Breast epithelium (tissue), 4 donors: ENCODE data around the gene ZNF367. TPM values are rescaled to one million over a fixed set of nuclear protein-coding genes. Genes with fewer than 3 reads are reported as not detected.

Experiments used
- DNase-seq, 2 donors: peaks; one replicate each; pipeline ENCODE4 v3.0.0-alpha.2; 2019; ENCODE audit warnings: low spot score in 2 of 2
- H3K27ac ChIP-seq, 2 donors: fragments of 200-600 bp; sonication (generic) in 1 of 2; one replicate each; pipeline ENCODE4 v1.5.1; 2016 to 2019; ENCODE audit warnings: mild to moderate bottlenecking in 1 of 2
- H3K27me3 ChIP-seq, 2 donors: fragments of 200-600 bp; sonication (generic) in 1 of 2; one replicate each; pipeline versions ENCODE4 v1.5.1 to v1.6.0; 2017 to 2019; ENCODE audit warnings: control low read depth in 1 of 2, mild to moderate bottlenecking in 1 of 2
- H3K36me3 ChIP-seq: fragments of 200-600 bp; one replicate; pipeline ENCODE4 v1.5.1; 2019
- H3K4me1 ChIP-seq, 2 donors: fragments of 200-600 bp; sonication (generic); one replicate each; pipeline ENCODE4 v1.5.1; 2016 to 2019; ENCODE audit warnings: control low read depth in 1 of 2
- H3K4me3 ChIP-seq, 3 donors: fragments of 200-600 bp; sonication (generic); 1 replicate in 2 of 3; 2 replicates in 1 of 3; pipeline ENCODE4 v1.5.1; 2016 to 2019; ENCODE audit warnings: mild to moderate bottlenecking in 3 of 3, moderate library complexity in 2 of 3
- H3K9me3 ChIP-seq, 2 donors: fragments of 200-600 bp; sonication (generic) in 1 of 2; one replicate each; pipeline ENCODE4 v1.5.1; 2016 to 2019; ENCODE audit warnings: control low read depth in 1 of 2
- POLR2A ChIP-seq: fragments of 450-650 bp; IDR thresholded peaks from one replicate; pipeline ENCODE4 v1.6.1; 2016; ENCODE audit warnings: antibody characterized with exemption, mild to moderate bottlenecking, moderate library complexity
- POLR2AphosphoS5 ChIP-seq, 3 donors: sonication (generic); formaldehyde crosslinking; IDR thresholded peaks; one replicate each; pipeline ENCODE4 v1.6.1; 2017; ENCODE audit warnings: antibody characterized with exemption in 3 of 3
- intact Hi-C: fragments of 100-400 bp; cut with DNase I; formaldehyde crosslinking; loops from one replicate; pipeline ENCODE4 v1.15.1; 2023; ENCODE audit warnings: low total_unique reads
- total RNA-seq, 3 donors: library from RNA; depleted of rRNA; stranded (reverse); fragments of >200 nt; gene quantifications; one replicate each; pipeline ENCODE4 v1.1.0, GENCODE V29; 2016
- TF ChIP-seq, protein P1 (sequence below), 3 donors: fragments of 450-650 bp; IDR thresholded peaks; one replicate each; pipeline ENCODE4 v1.5.1; 2016 to 2017; ENCODE audit warnings: antibody characterized with exemption in 3 of 3, mild to moderate bottlenecking in 3 of 3, moderate library complexity in 3 of 3

ZNF367 gene
- total RNA-seq, 3 donors from 2014 or later: 0.98 to 1.8 (median 1.2) TPM

DNA sequence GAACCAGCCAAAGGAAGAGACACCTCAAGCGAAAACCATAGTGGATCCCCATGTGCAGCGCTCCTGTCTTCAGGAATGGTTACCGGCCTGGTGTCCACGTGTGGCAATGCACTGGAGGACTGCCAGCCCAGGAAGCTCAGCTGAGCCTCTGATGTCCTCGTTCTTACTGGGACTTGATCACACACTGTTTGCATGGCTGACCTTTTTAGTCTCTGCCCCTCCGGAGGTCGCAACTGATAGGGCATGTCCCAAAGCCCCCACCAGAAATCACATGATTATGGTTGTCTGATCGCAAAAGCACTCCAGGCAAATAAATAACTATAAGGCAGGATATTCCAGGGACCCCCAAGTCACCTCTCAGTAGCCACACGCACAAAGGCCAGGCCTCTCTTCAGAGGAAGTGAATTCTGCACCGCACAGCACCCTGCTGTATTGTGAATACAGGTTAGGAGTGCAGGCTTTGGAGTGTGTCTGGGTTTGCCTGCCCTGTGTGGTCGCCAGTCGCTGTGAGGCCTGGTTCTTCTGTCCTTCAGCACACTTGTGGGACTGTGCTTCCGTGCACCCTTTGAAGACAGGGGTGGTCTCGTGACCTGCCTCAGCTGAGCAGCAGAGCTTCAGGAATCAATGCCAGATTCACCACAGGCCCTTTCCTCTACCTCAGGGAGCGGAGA lies 18.4 kb upstream of the ZNF367 start:
- intact Hi-C loops: no loop called here
- Histone ChIP-seq H3K27me3 (no peaks in the 10 kb centered on the region), H3K4me3 (no peak overlapping the region), H3K4me1 (no peaks in the 10 kb centered on the region), H3K36me3 (no peaks in the 10 kb centered on the region), H3K27ac (no peak overlapping the region), H3K9me3 (no peaks in the 10 kb centered on the region)
- TF ChIP-seq, protein P1, sequence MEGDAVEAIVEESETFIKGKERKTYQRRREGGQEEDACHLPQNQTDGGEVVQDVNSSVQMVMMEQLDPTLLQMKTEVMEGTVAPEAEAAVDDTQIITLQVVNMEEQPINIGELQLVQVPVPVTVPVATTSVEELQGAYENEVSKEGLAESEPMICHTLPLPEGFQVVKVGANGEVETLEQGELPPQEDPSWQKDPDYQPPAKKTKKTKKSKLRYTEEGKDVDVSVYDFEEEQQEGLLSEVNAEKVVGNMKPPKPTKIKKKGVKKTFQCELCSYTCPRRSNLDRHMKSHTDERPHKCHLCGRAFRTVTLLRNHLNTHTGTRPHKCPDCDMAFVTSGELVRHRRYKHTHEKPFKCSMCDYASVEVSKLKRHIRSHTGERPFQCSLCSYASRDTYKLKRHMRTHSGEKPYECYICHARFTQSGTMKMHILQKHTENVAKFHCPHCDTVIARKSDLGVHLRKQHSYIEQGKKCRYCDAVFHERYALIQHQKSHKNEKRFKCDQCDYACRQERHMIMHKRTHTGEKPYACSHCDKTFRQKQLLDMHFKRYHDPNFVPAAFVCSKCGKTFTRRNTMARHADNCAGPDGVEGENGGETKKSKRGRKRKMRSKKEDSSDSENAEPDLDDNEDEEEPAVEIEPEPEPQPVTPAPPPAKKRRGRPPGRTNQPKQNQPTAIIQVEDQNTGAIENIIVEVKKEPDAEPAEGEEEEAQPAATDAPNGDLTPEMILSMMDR (IDR thresholded peaks at IDR 0.05): no peak
- TF ChIP-seq POLR2A (no peak), POLR2AphosphoS5 (IDR thresholded peaks at IDR 0.05) (no peak)
- no peak for DNase-seq

DNA sequence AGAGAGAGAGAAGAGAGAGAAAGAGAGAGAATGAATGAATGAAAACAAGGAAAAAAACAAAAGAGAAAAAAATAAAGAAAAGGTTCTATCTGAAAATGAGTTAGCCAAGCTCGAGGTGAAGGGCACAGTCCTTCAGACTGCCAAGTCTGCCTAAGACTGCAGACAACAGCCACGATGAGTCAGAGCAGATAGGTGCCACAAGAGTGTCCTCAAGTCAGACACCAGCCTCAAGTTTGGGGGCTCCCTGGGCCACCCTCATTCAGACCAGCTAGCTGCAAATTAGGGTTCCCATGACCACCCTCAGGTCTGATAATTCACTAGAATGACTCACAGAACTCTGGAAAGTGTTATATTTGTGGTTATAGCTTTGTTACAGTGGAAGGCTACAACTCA lies 17.9 kb upstream of the ZNF367 start:
- H3K27me3 ChIP-seq: no peaks in the 10 kb centered on the region
- no peak overlapping the region for H3K27ac ChIP-seq
- H3K9me3 ChIP-seq: no peaks in the 10 kb centered on the region
- TF ChIP-seq, protein P1 (IDR thresholded peaks at IDR 0.05): no peak
- no peak for TF ChIP-seq POLR2AphosphoS5 (IDR thresholded peaks at IDR 0.05)
- TF ChIP-seq POLR2A: no peak
- no peaks in the 10 kb centered on the region for H3K4me1 ChIP-seq
- no peak overlapping the region for H3K4me3 ChIP-seq
- H3K36me3 ChIP-seq: no peaks in the 10 kb centered on the region
- intact Hi-C loops: no loop called here
- DNase-seq: no peak

DNA sequence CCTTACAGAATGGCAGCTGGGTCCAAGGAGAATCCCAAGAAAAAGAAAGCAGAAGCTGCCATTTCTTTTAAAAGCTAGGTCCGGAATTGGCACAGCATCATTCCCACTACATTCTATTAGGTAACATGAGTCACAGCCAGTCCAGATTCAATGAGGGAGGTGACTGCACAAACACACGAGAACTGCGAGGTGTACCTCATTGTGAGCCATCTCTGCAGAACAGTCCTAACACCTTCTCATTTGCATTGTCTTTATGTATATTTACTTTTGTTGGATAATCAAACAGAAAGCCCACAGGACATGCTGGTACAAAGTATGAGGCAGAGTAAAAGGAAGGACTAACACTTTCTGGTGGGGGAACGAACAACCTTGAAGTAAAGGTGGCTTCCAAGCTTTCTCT lies 17.2 kb upstream of the ZNF367 start:
- DNase-seq: no peak
- Histone ChIP-seq H3K27me3 (no peaks in the 10 kb centered on the region), H3K36me3 (no peaks in the 10 kb centered on the region), H3K4me3 (no peak overlapping the region), H3K4me1 (no peaks in the 10 kb centered on the region), H3K9me3 (no peaks in the 10 kb centered on the region), H3K27ac (no peak overlapping the region)
- intact Hi-C loops: no loop called here
- TF ChIP-seq, protein P1 (IDR thresholded peaks at IDR 0.05): no peak
- TF ChIP-seq POLR2A (no peak), POLR2AphosphoS5 (IDR thresholded peaks at IDR 0.05) (no peak)

DNA sequence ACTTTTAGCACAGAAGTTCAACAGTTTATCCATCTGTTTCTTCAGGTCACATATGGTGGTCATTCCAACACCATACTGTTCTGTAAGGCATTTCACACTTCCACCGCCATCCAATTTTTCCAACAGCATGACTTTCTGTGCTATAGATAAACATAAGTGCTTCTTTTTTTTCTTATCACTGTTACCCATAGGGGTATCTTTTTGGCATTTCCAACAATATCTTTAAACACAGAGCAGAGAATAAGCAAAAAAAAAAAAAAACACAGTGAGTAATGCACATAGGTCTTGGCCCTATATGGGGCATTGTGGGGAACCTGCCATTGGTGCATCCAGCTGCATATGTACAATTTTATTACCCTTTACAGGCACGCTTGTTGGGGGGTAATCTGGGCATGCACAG lies 12.2 kb upstream of the ZNF367 start:
- no peak overlapping the region for H3K4me3 ChIP-seq
- intact Hi-C loops: no loop called here
- no peaks in the 10 kb centered on the region for H3K4me1 ChIP-seq
- no peak for TF ChIP-seq POLR2AphosphoS5 (IDR thresholded peaks at IDR 0.05)
- TF ChIP-seq POLR2A: no peak
- TF ChIP-seq, protein P1 (IDR thresholded peaks at IDR 0.05): no peak
- H3K27me3 ChIP-seq: no peaks in the 10 kb centered on the region
- no peak overlapping the region for H3K27ac ChIP-seq
- no peaks in the 10 kb centered on the region for H3K9me3 ChIP-seq
- no peaks in the 10 kb centered on the region for H3K36me3 ChIP-seq
- DNase-seq: no peak

DNA sequence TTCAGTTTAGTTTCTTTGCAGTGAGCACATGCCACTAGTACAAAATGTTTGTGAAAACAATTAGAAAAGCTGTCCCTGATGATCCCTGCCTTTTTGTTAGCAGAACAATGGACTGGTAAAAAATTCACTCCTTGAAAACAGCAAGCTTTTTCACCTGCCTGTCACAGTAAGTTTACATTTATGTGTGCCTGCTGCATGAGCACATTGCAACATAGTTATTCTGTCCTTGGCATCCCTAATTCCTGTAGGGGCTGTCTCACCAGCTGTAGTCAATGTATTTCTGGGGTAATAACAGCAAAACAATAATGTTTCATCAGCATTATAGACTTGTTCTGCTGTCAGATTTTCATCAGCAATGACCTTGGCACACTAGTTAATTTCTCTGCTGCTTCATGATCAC lies 11.6 kb upstream of the ZNF367 start:
- intact Hi-C loops: no loop called here
- H3K4me1 ChIP-seq: no peaks in the 10 kb centered on the region
- no peaks in the 10 kb centered on the region for H3K36me3 ChIP-seq
- TF ChIP-seq POLR2A: no peak
- TF ChIP-seq, protein P1 (IDR thresholded peaks at IDR 0.05): no peak
- no peak for TF ChIP-seq POLR2AphosphoS5 (IDR thresholded peaks at IDR 0.05)
- H3K9me3 ChIP-seq: no peaks in the 10 kb centered on the region
- no peak for DNase-seq
- H3K4me3 ChIP-seq: no peak overlapping the region
- no peaks in the 10 kb centered on the region for H3K27me3 ChIP-seq
- no peak overlapping the region for H3K27ac ChIP-seq
